GM19467 (cell line): ENCODE measurements around the gene CXCL17.
A peak's percentile ranks its signal among the peaks of the same experiment; 100 is the strongest.
"Not testable (repeated sequence)": the region's sequence is repeated elsewhere in the genome, so short reads cannot be mapped to it uniquely, and the experiment has no call there.

Experiments
- ATAC-seq: cut with Tn5 transposase; IDR thresholded peaks from one replicate; pipeline ENCODE4 v1.9.1; 2021; ENCODE audit warnings: mild to moderate bottlenecking, moderate library complexity; ENCODE audit not compliant: unreplicated experiment

Gene CXCL17

DNA sequence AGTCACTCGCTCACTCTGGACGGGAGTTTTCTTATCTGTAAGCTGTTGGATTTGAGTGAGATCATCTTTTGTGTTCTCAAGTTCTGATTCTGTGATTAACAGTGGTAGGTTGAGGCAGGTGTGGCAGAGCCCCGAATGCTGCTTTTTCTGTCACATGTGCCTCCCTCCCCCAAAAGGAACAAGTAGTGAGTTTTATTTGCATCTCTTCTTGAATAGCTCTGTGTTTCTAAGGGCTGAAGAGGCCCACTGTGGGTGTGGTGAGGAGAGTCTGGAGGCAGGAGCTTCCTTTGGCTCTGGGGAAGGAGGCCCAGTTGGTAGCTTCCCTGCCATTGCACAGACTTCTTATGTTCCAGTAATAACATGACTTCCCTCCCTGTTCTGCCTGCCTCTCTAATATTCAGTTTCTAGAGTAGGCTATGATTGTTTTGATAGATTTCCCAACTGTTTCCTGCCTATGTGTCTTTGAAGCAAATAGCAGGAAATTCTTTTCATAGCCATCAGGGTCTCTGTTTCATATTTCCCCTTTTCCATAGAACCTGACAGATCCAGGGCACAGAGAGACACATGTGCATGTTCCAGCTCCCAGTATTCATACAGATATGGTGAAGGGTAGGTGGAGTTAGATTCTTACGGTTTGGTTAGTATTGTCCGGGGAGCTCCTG lies 23.9 kb upstream of the CXCL17 start:
- no peak for ATAC-seq

DNA sequence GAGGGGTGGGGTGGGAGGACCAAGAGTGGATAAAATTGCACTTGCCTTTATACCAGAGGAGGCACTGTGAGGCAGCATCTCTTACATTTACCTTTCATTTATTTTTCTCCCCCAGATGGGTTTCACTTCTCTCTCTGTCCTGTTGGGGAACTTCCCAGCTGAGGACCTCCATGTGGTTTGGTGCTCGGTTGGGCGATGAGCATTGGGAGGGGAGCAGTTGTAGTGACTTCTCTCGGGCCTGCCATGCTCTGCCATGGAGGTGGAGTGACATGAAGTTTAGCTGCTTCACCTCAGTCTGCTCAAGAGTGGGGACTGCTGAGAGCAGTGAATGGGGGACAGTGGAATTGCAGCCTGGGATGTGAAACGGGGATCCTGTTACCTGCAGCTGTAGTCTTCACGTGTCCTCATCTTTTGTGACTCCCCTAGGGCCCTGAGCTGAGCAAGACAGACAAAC lies 23.1 kb upstream of the CXCL17 start:
- ATAC-seq, result peak; percentile 55

DNA sequence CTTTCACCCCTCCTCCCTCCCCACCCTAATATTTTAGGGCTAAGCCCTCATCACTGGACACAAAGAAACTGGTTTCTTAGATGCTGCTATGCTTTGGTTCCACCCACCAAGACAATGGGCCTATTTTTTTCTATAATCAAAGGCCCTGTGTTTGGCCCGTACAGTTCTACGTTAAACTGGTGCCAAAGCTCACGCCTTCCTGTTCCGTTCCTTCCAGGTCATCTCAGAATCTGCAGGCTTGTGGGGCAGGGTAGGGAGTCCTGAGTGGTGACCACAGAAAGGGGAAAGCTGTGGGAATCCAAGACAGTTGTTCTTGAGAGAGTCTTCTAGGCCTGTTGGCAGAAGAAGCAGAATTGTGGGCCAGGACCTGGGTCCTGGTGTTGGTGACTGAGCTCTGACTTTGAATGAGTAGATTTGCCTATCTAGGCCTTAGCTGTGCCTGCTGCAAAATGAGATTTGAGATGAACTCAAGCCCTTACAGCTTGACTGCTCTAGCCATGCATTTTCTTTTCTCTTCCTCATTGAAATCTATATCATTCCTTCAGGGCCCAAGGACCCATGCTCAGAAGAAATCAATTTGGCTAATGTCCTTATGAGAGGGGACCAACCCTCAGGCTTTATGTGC lies 19.1 kb upstream of the CXCL17 start:
- no peak for ATAC-seq

DNA sequence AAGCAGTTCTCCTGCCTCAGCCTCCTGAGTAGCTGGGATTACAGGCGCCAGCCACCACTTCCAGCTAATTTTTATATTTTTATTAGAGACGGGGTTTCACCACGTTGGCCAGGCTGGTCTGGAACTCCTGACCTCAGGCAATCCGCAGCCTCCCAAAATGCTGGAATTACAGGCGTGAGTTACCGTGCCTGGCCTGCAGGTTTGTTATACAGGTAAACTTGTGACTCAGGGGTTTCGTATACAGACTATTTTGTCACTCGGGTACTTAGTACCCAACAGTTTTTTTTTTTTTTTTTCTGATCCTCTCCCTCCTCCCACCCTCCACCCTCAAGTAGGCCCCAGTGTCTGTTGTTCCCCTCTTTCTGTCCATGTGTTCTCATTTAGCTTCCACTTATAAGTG lies 18.5 kb upstream of the CXCL17 start:
- not testable (repeated sequence) for ATAC-seq

DNA sequence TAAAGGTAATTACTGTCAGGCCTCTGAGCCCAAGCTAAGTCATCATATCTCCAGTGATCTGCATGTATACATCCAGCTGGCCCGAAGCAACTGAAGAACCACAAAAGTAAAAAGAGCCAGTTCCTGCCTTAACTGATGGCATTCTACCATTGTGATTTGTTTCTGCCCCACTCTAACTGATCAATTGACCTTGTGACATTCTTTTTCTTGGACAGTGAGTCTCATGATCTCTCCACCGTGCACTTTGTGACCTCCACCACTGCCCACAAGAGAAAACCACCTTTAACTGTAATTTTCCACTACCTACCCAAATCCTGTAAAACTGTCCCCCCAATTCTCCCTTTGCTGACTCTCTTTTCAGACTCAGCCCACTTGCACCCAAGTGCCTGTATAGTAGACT lies 17.2 kb upstream of the CXCL17 start:
- ATAC-seq, result no peak

DNA sequence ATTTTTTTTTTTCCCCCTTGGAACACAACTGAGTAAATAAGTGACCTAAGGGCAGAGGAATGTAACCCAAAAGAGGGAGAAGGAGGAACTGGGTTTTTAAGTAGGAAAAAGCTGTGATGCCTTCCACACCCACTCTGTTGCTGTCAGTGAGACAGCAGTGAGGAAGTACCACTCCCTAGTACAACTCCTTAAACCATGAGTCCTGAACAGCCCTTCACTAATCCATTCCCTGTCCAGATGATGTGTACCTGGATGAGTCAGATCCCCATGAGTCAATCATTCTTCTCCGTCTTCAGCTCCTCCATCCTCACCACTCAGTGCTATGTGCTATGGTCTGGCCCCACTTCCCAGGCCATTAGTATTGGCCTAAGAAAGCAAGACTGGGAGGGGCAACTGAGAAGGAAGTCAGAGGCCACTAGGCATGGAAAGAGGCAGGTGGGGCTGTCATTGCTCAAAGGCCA lies 12.9 kb upstream of the CXCL17 start:
- no peak for ATAC-seq

DNA sequence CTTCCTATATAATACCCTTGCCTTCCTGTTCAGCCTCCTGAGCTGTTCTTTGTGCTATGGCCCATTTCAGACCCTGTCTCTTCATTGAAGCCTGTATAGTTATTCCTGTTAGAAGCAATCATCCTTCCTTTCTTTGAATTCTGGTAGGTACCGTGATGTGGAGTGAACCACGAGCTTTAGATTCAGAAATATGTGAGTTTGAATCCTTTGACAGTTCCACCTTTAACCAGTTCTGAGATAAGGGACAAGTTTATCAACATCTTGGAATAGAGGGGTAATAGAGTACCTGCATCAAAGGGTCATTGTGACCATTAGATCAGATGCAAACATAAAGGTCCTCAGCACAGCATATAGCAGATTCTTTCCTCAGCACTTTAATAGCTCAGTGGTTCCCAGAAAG lies 12.3 kb upstream of the CXCL17 start:
- no peak for ATAC-seq

DNA sequence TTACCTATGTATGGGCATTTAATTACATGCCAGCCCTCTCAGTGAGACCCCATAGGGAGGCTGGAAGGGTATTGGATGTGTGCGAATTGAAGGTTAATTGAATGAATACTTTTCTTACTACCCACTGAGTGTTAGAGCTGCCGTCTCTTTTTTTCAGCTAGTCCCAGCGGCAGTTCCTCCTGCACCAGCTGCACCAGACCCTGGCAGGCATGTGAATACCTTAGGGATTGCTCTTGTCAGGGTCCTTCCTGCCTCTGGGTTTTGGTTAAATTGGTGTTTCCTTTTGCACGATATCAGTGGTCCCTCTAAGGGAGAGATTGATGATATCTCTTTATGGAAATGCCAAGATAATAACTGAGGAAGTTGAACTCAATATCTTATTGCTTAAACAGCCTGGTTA lies 9.8 kb upstream of the CXCL17 start:
- ATAC-seq, result no peak

DNA sequence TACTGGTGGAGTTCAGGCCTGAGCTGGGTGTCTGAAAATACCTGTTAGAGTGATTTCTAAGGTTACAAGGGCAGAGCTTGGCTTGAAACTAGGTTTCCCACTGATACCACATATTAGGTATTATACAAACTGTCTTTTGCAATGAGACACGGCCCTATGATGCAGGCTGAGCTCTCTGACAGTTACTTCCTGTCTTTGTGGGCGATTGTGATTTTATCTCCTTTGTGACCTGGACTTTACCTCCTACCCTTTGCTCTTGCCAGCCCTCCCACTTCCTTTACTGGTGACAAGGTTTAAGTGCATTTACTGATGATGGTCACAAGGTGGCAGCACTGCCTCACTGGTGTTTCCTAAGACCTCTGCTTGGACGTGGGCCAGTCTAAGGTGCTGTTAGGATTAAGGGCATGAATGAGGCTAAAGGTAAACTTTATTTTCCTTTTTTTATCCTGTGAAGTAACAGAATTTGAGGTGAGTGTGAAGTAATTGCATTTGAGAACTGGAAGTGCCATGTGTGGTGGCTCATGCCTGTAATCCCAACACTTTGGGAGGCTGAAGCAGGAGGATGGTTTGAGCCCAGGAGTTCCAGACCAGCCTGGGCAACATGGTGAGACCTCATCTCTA lies 7.7 kb upstream of the CXCL17 start:
- ATAC-seq, result peak; percentile 77

DNA sequence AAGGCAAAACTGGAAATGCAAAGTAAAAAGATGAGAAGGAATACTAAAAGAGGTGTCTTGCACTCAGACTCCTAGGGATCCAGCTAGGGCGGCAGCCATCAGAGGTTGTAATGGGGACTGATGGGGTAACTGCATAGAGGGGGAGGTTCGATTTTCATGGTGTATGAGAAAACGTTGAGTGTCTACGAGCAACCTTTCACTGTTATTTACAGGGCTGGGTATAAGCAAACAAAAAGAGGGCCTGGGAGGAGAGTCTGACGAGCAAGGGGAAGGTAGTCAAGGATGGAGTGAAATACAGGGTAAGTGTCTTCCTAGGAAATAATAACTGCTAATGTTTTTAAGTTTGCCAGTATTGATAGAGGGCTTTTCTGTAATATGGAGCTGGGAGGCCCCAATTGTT lies 5.6 kb upstream of the CXCL17 start:
- not testable (repeated sequence) for ATAC-seq

DNA sequence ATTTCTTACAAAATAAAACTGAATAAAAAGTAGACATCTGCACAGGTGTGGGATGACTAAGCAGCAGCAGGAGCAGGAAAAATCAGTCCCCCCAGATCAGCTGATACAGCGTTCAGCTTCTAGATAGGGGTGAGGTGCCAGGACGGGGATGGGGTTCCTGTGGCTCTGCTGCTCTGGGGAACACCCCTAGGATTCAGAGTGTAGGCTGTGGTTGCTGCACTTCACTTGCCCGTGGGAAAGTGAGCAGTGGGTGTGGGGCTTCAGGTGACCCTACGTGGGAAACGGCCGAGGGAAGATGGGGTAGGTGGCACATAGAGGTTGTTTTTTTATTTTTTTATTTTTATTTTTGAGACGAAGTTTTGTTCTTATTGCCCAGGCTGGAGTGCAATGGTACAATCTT lies 3.2 kb upstream of the CXCL17 start:
- no peak for ATAC-seq

DNA sequence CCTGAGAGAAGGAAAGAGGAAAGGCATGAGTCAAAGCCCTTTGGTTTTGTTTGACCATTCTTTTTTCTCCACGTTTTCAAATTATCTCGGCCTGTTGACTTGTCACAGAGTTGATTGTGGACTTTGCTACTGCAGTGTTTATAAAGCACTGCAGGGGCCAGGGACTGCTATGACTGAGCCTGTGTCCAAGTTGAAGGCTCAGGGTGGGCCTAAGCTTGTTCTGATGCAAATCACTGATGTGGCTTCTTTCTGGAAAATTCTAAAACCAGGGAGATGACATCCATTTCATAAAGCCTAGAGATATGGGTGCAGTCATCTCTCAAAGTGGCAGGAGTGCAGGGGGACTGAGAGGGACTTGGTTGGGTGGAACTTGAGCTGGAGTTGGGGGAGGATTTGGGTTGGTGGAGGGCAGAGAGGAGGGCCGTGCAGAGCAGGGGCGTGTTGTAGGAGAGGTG lies 1.2 kb upstream of the CXCL17 start:
- no peak for ATAC-seq

DNA sequence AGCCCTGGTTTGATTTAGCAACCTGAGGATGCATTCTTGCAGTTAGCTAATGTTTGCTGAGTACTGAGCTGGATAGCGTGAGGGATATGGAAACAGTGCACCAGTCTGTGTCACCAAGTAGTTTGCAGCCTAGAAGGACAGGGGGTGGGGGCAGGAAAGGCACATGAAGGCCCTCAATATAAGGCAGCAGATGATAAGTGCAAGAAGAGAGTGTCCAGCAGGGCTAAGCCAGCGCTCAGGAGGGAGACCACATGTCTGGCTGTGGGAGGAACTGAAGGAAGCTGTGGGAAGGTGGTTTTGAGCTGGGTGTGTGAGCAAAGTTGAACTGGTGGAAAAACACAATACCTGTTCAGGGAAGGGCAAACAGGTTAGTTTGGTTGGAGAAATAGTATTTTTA lies 1.7 kb downstream of the CXCL17 start:
- ATAC-seq, result no peak

DNA sequence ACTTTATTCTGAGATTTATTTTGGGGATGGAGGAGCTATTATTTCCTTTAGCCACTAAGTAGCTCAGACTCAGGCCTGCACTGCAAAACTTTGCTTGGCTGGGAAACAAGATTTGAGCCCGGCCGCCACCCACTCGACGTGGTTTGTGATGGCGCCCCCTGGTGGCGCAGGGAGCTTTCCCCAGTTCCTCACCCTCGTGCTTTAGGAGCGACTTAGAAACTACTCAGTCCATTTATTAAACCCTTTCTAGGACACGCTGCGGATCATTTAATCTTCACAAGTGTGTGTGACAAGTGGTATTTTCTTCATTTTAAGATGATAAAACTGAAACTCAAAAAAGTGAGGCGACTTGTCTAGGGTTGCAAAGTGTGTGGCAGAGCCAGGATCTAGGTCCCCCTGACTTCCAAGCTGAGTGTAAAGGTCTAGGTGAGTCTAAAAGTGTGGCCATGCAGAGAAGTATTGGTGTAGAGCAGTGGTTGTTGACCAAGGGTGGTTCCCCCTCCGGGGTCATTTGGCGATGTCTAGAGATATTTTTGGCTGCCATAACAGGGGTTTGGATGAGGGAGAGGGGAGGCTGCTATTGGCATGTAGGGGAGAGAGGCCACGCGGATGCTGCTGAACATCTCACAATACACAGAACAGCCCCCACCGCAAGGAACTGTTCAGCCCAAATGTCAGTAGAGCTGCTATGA lies 2.2 kb downstream of the CXCL17 start:
- ATAC-seq, result no peak

DNA sequence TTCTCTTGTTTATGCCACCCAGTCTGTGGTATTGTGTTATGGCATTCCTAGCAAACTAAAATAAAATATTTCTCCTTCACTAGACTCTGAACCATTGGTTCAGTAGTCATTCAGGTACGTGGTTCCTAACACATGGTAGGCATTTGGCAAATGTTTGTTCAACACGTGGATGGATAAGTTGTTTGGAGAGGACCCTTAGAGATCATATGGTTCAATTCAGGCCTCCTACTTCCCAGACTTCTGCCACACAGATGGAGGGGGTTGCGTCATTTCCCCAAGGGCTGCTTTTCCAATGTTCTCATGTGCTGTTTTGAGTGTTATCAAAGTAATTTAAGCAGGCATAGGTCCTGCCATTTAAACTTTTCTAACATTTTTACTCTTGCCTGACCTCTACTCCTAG lies 6.7 kb downstream of the CXCL17 start:
- no peak for ATAC-seq

DNA sequence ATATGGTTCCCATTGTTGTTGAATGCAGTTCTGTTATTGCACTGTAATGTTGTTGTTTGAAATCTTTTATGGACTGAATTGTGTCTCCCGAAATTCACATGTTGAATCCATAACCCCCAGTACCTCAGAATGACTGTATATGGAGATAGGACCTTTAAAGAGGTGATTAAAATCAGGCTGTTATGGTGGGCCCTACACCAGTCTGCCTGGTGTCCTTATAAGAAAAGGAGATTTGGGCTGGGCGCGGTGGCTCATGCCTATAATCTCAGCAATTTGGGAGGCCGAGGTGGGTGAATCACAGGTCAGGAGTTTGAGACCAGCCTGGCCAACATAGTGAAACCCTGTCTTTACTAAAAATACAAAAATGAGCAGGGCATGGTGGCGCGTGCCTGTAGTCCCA lies 7.4 kb downstream of the CXCL17 start:
- no peak for ATAC-seq

DNA sequence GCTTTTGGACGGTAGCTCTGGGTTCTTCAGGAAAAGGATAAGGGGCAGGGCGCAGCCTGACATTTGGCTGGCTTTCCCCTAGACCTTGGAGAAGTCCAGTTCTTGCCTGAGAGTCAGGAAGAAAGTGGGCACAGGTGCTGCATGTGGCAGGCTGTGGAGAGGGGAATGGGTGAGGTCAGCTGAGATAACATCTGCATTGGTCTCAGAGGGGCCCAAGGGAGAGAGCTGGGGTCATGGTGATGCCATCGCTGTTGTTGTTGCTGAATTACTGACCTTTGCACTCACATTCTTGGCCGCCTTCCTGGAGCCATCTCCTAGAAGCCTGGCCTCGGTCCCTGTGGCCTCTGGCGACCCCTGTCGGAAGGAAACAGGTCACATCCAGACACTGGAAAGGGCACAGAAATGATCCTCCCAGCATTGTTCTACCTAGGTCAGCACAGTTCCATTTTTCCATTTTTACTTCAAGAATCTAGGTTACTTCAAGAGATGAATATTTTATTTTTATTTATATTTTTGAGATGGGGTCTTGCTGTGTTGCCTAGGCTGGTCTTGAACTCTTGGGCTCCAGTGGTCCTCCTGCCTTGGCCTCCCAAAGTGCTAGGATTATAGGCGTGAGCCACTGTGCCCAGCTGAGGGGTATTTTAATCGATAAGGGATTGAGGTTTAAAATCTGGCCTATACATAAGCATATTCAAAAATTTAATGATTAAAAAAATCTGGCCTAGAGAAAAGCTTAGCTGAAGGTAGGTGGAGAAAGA lies 9.1 kb downstream of the CXCL17 start:
- ATAC-seq, result no peak

DNA sequence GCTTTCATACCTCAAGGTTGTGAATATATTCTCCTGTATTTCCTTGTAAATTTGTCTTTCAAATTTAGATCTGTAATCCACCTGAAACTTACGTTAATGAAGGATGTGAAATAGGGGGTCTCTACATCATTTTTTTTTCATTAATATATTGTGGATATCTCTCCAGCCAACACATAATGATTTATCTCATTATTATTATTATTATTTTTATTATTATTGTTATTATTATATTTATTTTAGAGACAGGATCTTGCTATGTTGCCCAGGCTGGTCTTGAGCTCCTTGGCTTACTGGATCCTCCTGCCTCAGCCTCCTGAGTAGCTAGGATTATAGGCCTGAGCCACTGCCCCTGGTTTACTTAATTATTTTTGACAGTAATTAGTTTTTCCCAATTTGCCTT lies 11.3 kb downstream of the CXCL17 start:
- no peak for ATAC-seq

DNA sequence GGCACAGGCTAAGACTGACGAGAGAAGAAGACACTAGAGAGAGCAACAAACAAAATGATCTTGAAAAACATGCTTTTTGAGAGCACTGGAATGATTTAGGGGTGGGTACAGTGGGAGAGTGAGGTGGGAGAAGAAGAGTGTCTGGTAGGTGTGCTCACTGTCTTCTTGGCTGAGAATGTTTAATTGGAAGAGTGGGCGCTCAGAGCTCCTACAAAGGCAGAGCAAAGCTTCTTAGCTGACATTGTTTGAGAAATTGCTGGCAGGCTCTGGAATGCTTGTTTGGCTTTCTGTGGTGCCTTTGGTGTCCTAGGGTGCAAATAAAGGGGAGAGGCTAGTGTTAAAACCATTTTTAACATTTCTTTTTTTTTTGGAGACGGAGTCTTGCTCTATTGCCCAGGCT lies 14.1 kb downstream of the CXCL17 start:
- ATAC-seq, result no peak

DNA sequence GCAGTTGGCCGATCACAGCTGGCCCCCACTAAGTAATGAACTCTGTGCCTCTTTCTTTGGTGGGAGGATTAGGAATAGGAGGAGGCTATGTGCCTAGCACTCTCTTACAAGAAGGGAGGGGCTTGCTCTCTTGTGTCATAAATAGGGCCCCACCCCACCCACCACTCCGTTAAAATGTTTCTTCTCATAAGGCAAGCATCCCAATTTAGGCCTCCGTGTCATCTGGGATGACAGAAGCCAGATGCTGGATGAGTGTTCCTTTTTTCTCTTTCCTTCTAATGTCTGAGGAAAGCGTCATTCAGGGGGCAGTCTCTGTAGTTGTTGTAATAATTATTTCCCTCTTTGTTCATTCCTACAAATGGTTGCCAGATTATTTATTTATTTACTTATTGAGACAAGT lies 15.4 kb downstream of the CXCL17 start, which contains the start of gene LIPE:
Gene LIPE (minus strand): TSS at position 76 of the 400 bp plus-strand sequence. CDS start 239 bp downstream, outside the sequence.
- no peak for ATAC-seq

DNA sequence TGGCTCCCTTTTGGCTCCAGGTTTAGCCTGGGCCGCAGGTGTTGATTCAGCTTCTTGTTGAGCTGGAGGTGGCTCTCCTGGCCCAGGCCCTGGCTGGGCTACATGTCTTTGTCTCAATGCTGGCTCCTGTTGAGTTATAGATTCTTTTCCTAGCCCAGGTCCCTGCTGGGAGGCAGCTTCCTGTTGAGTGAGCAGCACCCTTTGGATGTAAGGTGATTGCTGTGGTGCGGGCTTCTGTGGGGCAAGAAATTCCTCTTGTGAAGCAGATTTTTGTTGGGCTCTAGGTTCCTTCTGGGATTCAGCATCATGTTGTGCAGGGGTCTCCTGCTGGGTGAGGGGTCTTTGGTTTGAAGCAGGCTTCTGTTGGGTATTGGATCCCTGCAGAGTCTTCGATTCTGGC lies 16.1 kb downstream of the CXCL17 start:
- no peak for ATAC-seq
